RWPE1 (cell line): ENCODE measurements around the gene HDX.
"Not testable (repeated sequence)": the region's sequence is repeated elsewhere in the genome, so short reads cannot be mapped to it uniquely, and the experiment has no call there.

ENCODE experiments used
- CTCF ChIA-PET: fragments of 350-600 bp; sonication (Branson Sonifier 250); formaldehyde crosslinking; extraction: SDS; loops from one replicate; lab custom pipeline; 2021; lab: Yijun Ruan, JAX
- POLR2A ChIA-PET: fragments of 400-600 bp; formaldehyde crosslinking; extraction: SDS; loops from one replicate; lab custom pipeline; 2020; ENCODE audit warnings: antibody characterized with exemption; ENCODE audit not compliant: low non-redundant PET; lab: Yijun Ruan, JAX
- DNase-seq: peaks from one replicate; pipeline ENCODE4 v3.0.0; 2012; ENCODE audit warnings: low spot score
- H3K27ac ChIP-seq: fragments of 450-650 bp; 2 replicates; pipeline ENCODE4 v1.5.1; 2017
- CTCF ChIP-seq: fragments of 450-650 bp; conservative IDR thresholded peaks from 2 replicates; pipeline ENCODE4 v1.5.1; 2017; ENCODE audit warnings: low read depth, mild to moderate bottlenecking

HDX gene

GRCh38 chrX:84318661-84319060 is 183.6 kb downstream of the HDX start:
- no peak overlapping the region for H3K27ac ChIP-seq
- TF ChIP-seq CTCF, result no peak
- DNase-seq, result no peak
- ChIA-PET CTCF (no interaction called here), POLR2A (no interaction called here)

GRCh38 chrX:84315946-84316345 is 186.3 kb downstream of the HDX start:
- POLR2A ChIA-PET, CTCF ChIA-PET: not testable (repeated sequence)

More at GRCh38 chrX:84315946-84316345, 186.3 kb downstream of the HDX start:
- H3K27ac ChIP-seq, DNase-seq: not testable (repeated sequence)
